Amniotic epithelial cell (primary cell): ENCODE data around the gene GDF3.

Experiments used
- DNase-seq: peaks from one replicate; pipeline ENCODE4 v3.0.0-alpha.2; 2010; ENCODE audit warnings: low read depth

The GDF3 gene

GRCh38 chr12:7667125-7667524, 28.4 kb downstream of the GDF3 start:
- DNase-seq: no peak

DNA sequence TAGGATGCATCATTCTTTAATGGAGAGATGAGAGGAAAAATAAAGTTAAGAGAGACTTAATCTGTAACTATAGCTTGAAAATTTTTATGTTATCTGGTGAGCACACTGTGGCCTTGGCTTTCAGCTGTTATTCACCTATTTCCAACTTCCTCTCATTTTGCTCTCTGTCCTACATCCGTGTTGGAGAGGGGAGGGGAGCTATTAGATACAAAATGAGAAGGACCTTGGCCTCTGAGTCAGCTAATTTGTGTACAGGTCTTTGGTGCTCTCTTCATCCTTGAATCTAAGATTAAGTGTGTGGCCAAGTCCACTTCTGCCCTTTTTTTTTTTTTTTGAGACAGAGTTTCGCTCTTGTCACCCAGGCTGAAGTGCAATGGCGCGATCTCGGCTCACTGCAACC, 29.0 kb downstream of the GDF3 start:
- no peak for DNase-seq

- DNase-seq: no peak
These were observed 33.8 kb downstream of the GDF3 start for GRCh38 chr12:7661741-7662140.

DNA sequence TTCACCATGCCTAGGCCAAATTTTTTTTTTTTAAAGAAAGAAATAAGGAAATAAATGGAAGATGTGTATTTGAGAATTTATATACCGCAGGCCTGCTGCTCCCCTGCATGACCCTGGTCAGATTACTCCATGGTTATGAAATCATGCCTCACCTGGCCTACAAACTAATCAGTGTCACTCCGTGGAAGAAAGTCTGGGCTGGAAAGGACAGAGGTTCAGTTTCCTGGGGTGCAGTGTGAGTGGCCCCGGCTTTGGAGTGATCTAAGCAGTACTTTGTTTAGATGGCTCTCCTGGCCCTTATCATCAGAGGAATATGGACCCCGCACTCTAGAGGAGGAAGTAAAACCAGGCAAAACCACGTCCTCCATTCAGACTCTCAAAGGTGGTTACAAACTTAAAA, 39.5 kb downstream of the GDF3 start:
- DNase-seq: no peak

GRCh38 chr12:7650091-7650490, 45.5 kb downstream of the GDF3 start:
- DNase-seq: no peak

- DNase-seq: no peak
These were observed 48.5 kb downstream of the GDF3 start for GRCh38 chr12:7647071-7647470.

GRCh38 chr12:7646178-7646475, 49.4 kb downstream of the GDF3 start:
- DNase-seq: no peak

GRCh38 chr12:7645395-7646177, 50.0 kb downstream of the GDF3 start:
- peak; percentile 20 for DNase-seq

DNA sequence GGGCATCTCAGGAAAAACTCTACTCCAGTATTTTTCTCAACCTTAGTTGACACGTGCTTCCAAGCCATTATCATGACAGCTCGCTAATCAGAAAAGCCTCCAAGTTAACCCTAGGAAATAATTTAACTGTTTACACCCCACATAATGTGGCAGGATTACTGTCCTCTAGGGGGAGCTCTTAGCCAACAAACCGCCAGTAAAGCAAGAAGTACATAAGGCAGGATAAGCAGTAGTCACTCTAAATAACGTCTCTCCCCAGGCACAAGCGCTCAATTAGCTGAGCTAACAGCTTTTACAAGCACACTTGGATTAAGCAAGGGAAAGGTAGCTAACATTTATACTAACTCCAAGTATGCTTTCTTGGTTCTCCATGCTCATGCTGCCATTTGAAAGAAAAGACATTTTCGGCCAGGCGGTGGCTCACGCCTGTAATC, 52.7 kb downstream of the GDF3 start:
- DNase-seq: peak; percentile 15

GRCh38 chr12:7642287-7642686, 53.3 kb downstream of the GDF3 start:
- DNase-seq: no peak

GRCh38 chr12:7640123-7640995, 55.2 kb downstream of the GDF3 start:
- peak; percentile 7 for DNase-seq
